KMS-11 (cell line): Measurements from ENCODE around the gene GABBR2.

Experiments used
- H2AFZ ChIP-seq: fragments of 200-600 bp; sonication (generic); 2 replicates; pipeline ENCODE4 v1.6.1; 2016; ENCODE audit warnings: antibody characterized with exemption, mixed run types, low read depth
- H3K27ac ChIP-seq: fragments of 200-600 bp; sonication (generic); 2 replicates; pipeline ENCODE4 v1.6.1; 2016; ENCODE audit warnings: mild to moderate bottlenecking, mixed run types
- H3K27me3 ChIP-seq: fragments of 200-600 bp; sonication (generic); 2 replicates; pipeline ENCODE4 v1.6.1; 2017; ENCODE audit warnings: mild to moderate bottlenecking, low read depth, mixed run types, moderate library complexity; ENCODE audit not compliant: insufficient read depth
- H3K36me3 ChIP-seq: fragments of 200-600 bp; sonication (generic); 2 replicates; pipeline ENCODE4 v1.6.1; 2017; ENCODE audit warnings: mild to moderate bottlenecking, mixed run types; ENCODE audit not compliant: insufficient read depth
- H3K4me1 ChIP-seq: fragments of 200-600 bp; sonication (generic); 2 replicates; pipeline ENCODE4 v1.6.1; 2016; ENCODE audit warnings: mild to moderate bottlenecking, low read depth, mixed run types; ENCODE audit not compliant: poor library complexity, severe bottlenecking
- H3K4me2 ChIP-seq: fragments of 200-600 bp; sonication (generic); 2 replicates; pipeline ENCODE4 v1.7.0; 2016; ENCODE audit warnings: mild to moderate bottlenecking, mixed run types
- H3K4me3 ChIP-seq: fragments of 200-600 bp; sonication (generic); IDR thresholded peaks from 2 replicates; pipeline ENCODE4 v1.6.1; 2017; ENCODE audit warnings: low read depth, low read length, mixed read lengths; ENCODE audit not compliant: insufficient read depth
- H3K79me2 ChIP-seq: fragments of 200-600 bp; sonication (generic); 2 replicates; pipeline ENCODE4 v1.6.1; 2016; ENCODE audit warnings: low read depth, mixed run types; ENCODE audit not compliant: insufficient read depth
- H3K9ac ChIP-seq: fragments of 200-600 bp; sonication (generic); 2 replicates; pipeline ENCODE4 v1.6.1; 2016; ENCODE audit warnings: mild to moderate bottlenecking, mixed run types
- H4K20me1 ChIP-seq: fragments of 200-600 bp; sonication (generic); 2 replicates; pipeline ENCODE4 v1.6.1; 2016; ENCODE audit warnings: mild to moderate bottlenecking, mixed run types; ENCODE audit not compliant: insufficient read depth
- TF ChIP-seq, protein P1 (sequence below): fragments of 200-600 bp; sonication (generic); conservative IDR thresholded peaks from 2 replicates; pipeline ENCODE4 v1.6.1; 2017; ENCODE audit warnings: low read depth, mild to moderate bottlenecking, antibody characterized with exemption, low read length, moderate library complexity, mixed read lengths

The GABBR2 gene

GRCh38 chr9:98290411-98290810, 418.3 kb downstream of the GABBR2 start:
- Histone ChIP-seq H3K9ac (no peak overlapping the region), H2AFZ (no peak overlapping the region), H3K4me1 (no peaks in the 10 kb centered on the region), H3K79me2 (no peaks in the 10 kb centered on the region), H3K4me3 (no peak overlapping the region), H3K4me2 (no peak overlapping the region), H3K36me3 (no peaks in the 10 kb centered on the region), H4K20me1 (no peaks in the 10 kb centered on the region), H3K27ac (no peak overlapping the region), H3K27me3 (no peaks in the 10 kb centered on the region)
- TF ChIP-seq, protein P1, sequence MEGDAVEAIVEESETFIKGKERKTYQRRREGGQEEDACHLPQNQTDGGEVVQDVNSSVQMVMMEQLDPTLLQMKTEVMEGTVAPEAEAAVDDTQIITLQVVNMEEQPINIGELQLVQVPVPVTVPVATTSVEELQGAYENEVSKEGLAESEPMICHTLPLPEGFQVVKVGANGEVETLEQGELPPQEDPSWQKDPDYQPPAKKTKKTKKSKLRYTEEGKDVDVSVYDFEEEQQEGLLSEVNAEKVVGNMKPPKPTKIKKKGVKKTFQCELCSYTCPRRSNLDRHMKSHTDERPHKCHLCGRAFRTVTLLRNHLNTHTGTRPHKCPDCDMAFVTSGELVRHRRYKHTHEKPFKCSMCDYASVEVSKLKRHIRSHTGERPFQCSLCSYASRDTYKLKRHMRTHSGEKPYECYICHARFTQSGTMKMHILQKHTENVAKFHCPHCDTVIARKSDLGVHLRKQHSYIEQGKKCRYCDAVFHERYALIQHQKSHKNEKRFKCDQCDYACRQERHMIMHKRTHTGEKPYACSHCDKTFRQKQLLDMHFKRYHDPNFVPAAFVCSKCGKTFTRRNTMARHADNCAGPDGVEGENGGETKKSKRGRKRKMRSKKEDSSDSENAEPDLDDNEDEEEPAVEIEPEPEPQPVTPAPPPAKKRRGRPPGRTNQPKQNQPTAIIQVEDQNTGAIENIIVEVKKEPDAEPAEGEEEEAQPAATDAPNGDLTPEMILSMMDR = no peak

DNA sequence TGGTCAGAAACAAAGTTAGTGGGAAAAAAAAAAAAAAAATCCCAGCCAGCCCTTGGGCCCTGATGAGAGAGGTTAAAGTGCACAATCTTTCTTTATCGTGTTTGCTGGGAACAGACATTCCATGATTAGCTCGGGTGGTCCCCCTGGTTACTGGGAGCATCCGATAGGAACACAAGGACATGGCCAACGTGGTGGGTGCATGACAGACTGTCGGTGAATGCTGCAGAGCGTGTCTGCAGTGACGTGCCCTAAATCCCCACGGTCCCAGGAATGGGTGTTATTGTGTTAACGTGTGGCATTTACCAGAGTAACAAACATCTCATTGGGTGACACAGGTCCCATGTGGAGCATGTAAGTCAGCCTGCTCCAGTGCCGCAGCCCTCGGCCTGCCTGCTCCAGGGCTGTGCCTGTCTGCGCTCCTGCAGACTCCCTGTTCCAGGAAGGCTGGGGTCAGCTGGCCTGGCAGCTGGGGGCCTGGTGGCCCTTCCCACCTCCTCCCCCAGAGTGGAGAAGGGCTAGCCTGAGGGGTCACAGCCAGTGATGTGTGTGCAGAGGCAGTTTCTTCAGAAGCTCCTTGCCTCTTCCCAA, 419.0 kb downstream of the GABBR2 start:
- Histone ChIP-seq H3K4me3 (no peak overlapping the region), H3K36me3 (no peaks in the 10 kb centered on the region), H3K4me1 (no peaks in the 10 kb centered on the region), H3K4me2 (no peak overlapping the region), H3K9ac (no peak overlapping the region), H3K27me3 (no peaks in the 10 kb centered on the region), H4K20me1 (no peaks in the 10 kb centered on the region), H2AFZ (no peak overlapping the region), H3K27ac (no peak overlapping the region), H3K79me2 (no peaks in the 10 kb centered on the region)
- TF ChIP-seq, protein P1 = no peak

DNA sequence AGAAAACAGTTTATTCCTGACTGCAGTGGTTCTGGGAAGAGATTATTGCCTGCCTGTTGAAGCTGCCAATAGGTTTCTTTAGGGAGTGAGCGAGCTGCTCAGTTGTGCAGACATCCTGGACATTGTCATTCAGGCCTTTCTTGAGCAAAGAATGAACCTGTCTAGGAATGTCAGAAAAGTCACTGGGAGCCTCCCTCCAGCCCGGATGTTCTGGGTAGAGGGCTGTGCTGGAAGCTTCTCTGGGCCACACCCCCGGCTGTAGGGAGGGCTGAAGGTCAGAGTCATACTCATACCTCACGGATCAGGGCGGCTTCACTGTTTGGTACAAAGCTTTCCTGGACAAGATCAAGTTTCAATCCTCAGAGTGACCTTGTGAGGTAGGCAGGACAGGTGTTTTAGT, 419.9 kb downstream of the GABBR2 start:
- no peaks in the 10 kb centered on the region for H3K4me1 ChIP-seq
- TF ChIP-seq, protein P1 = no peak
- H3K4me2 ChIP-seq = no peak overlapping the region
- no peak overlapping the region for H2AFZ ChIP-seq
- H3K27ac ChIP-seq = no peak overlapping the region
- no peaks in the 10 kb centered on the region for H3K79me2 ChIP-seq
- H3K9ac ChIP-seq = no peak overlapping the region
- no peaks in the 10 kb centered on the region for H3K36me3 ChIP-seq
- H4K20me1 ChIP-seq = no peaks in the 10 kb centered on the region
- H3K27me3 ChIP-seq = no peaks in the 10 kb centered on the region
- no peak overlapping the region for H3K4me3 ChIP-seq

- no peaks in the 10 kb centered on the region for H3K4me1 ChIP-seq
- TF ChIP-seq, protein P1 = no peak
- H2AFZ ChIP-seq = no peak overlapping the region
Observed at GRCh38 chr9:98287384-98287783, 421.4 kb downstream of the GABBR2 start.

More at GRCh38 chr9:98287384-98287783, 421.4 kb downstream of the GABBR2 start:
- Histone ChIP-seq H3K27me3 (no peaks in the 10 kb centered on the region), H3K4me2 (no peak overlapping the region), H3K36me3 (no peaks in the 10 kb centered on the region), H4K20me1 (no peaks in the 10 kb centered on the region), H3K79me2 (no peaks in the 10 kb centered on the region), H3K4me3 (no peak overlapping the region), H3K9ac (no peak overlapping the region), H3K27ac (no peak overlapping the region)
